Hematopoietic multipotent progenitor cell (in vitro differentiated cells): ENCODE results near the gene TIPARP. TPM values are rescaled to one million over a fixed set of nuclear protein-coding genes. Genes with fewer than 3 reads are reported as not detected.
"Not testable (repeated sequence)": the region's sequence is repeated elsewhere in the genome, so short reads cannot be mapped to it uniquely, and the experiment has no call there.

ENCODE experiments used
- DNase-seq, 3 donors: peaks; one replicate each; pipeline ENCODE4 v3.0.0-alpha.2; 2011 to 2015; ENCODE audit warnings: low read depth in 2 of 3, low spot score in 2 of 3
- total RNA-seq: library from RNA; depleted of rRNA; stranded (reverse); fragments of >200 nt; gene quantifications from one replicate; pipeline ENCODE4 v1.2.3, GENCODE V29; 2012

The TIPARP gene
- total RNA-seq, 1 donor = 25.6 TPM

GRCh38 chr3:156705761-156706616 is 31.6 kb downstream of the TIPARP start:
- DNase-seq = peak in 1 of 3 donors; percentile 54

- DNase-seq = no peak
These were observed 33.2 kb downstream of the TIPARP start for GRCh38 chr3:156707588-156707987.

- no peak for DNase-seq
These were observed 36.0 kb downstream of the TIPARP start for GRCh38 chr3:156710429-156710828.

DNA sequence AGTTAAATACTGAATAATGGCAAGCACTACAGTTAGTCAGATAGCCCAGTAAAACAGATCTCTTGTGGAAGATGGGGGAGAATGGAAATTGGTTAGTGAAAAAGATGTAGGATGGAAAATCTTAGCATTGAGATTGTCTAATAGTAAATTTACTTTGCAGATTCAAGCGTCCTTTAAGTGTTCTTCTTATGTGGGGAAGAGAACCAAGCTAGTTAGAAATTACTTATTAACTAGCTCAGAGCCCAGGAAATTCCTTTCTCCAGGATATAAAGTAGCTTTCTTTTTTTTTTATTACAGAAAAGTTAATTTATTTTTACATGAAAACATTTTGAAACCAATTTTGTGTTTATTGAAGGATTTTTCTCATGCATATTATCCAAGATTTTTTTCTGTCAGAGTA is 36.7 kb downstream of the TIPARP start:
- DNase-seq = no peak

DNA sequence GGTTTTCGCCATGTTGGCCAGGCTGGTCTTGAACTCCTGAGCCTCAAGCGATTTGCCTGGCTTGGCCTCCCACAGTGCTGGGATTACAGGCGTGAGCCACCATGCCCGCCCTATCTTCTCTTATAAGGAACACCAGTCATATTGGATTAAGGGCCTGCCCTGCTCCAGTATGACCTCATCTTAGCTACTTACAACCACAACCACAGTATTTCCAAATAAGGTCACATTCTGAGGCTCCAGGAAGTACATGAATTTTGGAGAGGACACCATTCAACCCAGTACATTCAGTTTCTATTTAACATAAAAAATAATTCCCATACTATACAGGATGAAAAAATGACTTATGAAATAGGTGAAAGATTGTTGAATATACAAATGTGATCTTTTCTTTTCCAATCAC is 37.6 kb downstream of the TIPARP start:
- DNase-seq = not testable (repeated sequence)

DNA sequence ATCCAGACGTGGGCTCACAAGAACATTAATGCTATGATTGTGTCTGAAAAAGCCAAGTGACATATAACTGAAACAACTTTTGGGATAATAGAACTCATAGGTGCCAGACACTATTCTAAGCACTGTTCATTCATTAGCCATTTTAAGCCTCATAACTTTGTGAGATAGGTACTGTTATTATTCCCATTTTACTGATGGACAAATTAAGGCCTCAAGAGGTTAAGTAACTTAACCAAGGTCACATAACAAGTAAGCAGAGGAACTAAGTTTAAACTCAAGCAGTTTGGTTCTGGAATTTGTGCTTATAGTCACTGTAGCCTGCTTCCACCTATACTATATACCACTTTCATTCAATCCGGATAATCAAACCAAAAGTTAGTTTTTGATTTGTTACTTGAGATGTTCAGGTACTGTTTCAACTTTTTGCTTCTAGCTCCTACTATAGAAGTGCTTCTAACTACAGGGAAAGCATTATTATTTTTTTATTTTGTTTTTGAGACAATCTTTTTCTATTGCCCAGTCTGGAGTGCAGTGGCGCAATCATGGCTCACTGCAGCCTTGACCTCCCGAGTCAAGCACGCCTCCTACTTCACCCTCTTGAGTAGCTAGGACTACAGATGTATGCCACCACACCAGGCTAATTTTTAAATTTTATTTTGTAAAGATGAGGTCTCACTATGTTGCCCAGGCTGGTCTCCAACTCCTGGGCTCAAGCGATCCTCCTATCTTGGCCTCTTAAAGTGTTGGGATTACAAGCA is 41.9 kb downstream of the TIPARP start:
- DNase-seq = no peak

DNA sequence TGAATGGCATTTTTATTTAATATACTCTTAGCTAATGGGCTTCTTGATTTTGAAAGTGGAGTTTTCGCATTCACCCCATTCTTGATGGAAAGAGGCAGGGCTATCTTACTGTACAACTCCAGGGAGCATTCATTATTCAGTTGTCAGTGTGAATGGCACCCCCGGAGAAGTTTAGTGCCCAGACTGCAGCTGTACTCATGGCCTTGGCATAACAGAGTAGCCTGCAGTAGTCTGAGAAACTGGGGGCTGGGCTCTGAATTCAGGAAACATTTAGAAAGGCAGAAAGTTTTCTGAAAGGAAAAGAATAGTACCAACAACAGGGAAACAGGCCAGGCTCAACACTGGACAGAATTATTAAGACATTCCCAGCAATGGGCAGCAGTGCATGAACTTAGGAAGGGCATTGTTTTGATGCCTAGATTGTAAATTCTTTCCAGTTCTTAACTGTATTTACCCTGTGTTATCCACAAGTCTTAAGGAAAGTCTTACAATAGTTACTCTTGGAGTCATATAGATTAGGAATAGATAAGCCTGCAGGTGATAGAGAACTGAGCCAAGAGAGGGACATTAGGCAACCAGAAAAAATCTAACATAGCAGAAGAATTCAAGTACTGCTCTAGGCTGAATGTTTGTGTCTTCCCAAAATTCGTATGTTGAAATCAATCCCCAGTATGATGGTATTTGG is 44.4 kb downstream of the TIPARP start:
- no peak for DNase-seq

DNA sequence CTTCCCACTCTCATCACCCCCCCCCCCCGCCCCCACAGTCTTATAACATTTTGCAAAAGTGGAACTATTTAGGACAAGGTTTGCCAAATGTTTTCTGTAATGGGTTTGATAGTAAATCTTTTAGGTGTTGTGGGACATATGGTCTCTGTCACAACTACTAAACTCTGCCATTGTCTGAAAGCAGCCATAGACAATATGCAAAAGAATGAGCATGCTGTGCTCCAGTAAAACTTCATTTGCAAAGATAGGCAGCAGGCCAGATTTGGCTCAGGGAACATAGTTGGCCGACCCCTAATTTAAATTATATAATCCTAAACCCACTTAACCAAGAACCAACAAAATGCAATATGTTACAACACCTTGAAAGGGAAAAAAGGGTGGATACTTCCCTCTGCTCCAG is 46.4 kb downstream of the TIPARP start:
- DNase-seq = peak in 1 of 3 donors; percentile 25

GRCh38 chr3:156721687-156722618 is 47.6 kb downstream of the TIPARP start:
- no peak for DNase-seq

- no peak for DNase-seq
These were observed 48.8 kb downstream of the TIPARP start for GRCh38 chr3:156723182-156723619.

GRCh38 chr3:156725682-156726081 is 51.3 kb downstream of the TIPARP start:
- peak in 1 of 3 donors; percentile 44 for DNase-seq

- DNase-seq = no peak
These were observed 52.1 kb downstream of the TIPARP start for GRCh38 chr3:156726456-156726855.

- DNase-seq = no peak
These were observed 53.3 kb downstream of the TIPARP start for GRCh38 chr3:156727519-156728205.

DNA sequence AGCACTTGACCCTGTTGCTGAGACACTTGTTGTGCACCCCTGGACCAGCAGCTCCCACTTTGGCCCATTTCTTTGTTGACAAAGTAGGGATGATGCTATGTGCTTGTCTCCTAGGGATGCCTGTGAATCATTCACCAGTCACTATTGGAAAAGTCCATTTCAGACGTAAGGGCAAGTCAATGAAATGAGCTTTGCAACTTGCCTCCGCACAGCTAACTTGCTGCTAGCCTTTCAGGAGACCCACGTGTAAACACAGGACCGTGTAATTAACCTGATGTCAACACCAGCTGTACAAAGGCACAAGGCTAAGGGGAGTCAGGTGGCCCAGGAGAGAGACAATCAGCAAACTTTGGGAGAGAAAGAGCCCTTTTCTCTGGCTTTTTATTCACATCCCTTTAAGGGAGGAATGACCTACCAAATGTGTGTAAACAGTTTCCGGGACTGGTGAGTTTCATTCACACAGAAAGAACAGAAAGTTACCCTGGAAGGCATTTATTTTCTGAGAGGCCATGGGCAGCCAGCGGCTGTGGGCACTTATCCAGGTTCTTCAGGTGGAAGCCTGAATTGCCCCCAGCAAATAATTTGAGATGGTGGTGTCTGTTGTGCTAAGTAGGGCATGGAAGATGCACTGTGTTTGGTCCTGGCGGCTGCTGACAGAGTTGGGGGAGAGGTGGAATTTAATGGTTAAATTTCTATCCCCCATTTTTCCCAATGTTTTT is 54.0 kb downstream of the TIPARP start:
- no peak for DNase-seq

DNA sequence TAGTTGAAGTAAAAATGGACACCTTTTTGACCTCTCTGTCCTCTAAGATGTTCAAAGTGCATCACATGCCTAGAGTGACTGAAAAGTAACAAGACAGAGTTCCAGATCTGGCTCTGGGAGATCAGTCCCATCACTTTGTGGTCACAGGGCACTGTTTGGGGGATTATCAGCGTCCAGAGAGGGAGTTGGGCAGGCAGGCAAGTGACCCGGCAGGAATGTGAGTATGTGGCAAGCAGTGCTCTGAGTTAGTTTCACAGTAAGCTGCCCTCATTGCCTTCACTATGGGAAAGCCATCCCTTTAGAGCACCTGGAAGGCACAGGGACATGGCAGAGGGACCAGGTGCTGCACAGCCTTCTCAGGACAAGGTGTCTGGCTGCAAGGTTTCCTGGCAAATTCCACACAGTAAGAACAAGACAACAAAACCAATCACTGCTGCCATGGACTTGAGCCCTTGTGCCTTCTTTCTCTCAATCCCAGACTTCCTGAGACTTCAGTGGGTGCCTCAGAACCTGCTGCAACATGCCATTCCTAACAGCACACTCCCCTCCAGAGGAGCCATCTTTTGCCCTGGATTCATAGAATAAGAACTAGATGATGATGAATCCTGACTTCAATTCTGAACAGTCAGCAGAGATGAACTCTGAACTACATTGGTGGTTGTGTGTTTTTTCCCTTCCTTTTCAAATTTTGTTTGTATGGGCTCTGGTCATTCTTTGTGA is 55.2 kb downstream of the TIPARP start:
- no peak for DNase-seq

GRCh38 chr3:156731813-156732212 is 57.4 kb downstream of the TIPARP start:
- DNase-seq = no peak

GRCh38 chr3:156732261-156732660 is 57.9 kb downstream of the TIPARP start:
- no peak for DNase-seq

GRCh38 chr3:156732715-156733421 is 58.5 kb downstream of the TIPARP start:
- DNase-seq = no peak
